ENCODE measurements around the gene RPS15A.

DNA sequence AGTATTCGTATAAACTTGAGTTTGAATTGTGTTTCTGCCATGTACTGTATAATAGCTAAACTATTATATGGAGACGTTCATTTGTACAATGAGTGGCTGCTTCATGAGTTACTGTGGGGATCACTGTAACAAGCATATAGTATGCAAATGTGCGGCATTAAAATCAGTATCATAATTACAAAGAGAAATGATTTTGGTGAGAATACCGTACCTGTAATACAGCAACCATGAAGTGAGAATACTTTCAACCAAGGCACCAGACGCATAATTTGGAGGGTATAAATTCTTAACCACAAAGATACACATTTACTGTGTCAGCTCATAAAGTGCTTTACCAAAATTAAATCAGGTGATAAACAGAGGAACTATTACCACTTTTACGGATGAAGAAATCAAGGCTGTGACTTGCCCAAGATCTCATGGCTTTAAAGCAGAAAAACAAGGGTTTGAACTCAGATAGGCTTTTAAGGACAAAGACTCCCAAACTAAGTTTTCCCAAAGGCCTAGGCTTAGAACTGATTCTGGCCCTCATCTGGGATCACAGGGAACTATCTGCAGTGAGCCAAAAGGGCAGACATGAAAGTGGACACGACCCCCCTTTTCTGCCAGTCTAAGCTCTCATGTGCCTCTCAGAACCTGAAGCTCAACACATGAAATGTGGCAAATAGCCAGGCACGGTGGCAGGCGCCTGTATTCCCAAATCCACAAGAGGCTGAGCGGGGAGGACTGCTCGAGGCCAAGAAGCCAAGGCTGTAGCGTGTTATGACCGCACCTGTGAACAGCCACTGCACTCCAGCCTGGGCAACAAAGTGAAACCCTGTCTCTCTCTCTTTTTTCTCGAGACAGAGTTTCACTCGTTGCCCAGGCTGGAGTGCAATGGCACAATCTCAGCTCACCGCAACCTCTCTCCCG is 6.4 kb downstream of the RPS15A start:
- TF ChIP-seq, protein P1, sequence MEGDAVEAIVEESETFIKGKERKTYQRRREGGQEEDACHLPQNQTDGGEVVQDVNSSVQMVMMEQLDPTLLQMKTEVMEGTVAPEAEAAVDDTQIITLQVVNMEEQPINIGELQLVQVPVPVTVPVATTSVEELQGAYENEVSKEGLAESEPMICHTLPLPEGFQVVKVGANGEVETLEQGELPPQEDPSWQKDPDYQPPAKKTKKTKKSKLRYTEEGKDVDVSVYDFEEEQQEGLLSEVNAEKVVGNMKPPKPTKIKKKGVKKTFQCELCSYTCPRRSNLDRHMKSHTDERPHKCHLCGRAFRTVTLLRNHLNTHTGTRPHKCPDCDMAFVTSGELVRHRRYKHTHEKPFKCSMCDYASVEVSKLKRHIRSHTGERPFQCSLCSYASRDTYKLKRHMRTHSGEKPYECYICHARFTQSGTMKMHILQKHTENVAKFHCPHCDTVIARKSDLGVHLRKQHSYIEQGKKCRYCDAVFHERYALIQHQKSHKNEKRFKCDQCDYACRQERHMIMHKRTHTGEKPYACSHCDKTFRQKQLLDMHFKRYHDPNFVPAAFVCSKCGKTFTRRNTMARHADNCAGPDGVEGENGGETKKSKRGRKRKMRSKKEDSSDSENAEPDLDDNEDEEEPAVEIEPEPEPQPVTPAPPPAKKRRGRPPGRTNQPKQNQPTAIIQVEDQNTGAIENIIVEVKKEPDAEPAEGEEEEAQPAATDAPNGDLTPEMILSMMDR (IDR thresholded peaks at IDR 0.05; ENCODE audit: insufficient read depth, low read depth, low read length): no peak
- TF ChIP-seq EZH2 (IDR thresholded peaks at IDR 0.05; ENCODE audit: insufficient read depth, low read length): no peak

All from astrocyte (in vitro differentiated cells and primary cell).